GM21367 (cell line): Measurements from ENCODE around the gene RAB40B.

Source experiments
- ATAC-seq: cut with Tn5 transposase; IDR thresholded peaks from one replicate; pipeline ENCODE4 v1.9.1; 2021; ENCODE audit not compliant: unreplicated experiment

Gene RAB40B

GRCh38 chr17:82627405-82627804, 71.1 kb downstream of the RAB40B start:
- no peak for ATAC-seq

GRCh38 chr17:82623707-82624106, 74.8 kb downstream of the RAB40B start:
- ATAC-seq: no peak

DNA sequence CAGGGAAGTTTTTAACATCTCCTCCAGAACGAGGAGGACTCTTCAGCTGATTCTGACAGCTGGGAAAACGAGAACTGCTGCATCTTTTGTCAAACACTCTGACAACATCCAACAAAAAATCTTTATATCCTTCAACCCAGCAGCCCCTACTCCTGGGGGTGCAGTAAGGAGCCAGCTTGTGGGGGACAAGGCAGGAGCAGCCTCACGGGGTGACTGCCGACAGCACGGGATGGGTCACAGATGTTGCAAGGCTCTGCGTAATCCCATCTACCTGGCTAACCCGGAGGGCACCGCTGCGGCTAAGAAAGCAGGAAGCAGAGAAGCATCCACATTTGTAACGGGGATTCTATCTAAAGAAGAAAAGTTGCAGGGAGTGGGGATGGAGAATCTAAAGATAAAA, 78.9 kb downstream of the RAB40B start:
- ATAC-seq: no peak

DNA sequence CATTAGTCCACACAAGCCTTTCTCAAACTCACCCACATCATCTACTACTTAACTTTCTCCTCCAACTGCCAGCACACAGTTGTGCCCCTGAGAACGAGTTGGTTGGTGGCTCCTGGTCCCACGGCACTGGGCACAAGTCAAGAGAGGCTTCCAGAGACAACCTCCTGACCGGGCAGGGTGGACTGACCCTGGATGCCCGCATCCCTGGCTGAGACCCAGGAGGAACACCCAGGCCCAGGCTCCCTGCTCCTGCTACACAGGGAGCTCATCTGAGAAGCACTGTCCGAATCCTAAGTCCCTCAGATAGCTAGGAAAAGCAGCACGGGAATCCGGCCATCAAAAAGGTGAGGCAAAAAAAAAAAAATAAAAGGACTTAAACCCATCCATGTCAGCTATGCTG, 79.3 kb downstream of the RAB40B start:
- ATAC-seq: no peak

DNA sequence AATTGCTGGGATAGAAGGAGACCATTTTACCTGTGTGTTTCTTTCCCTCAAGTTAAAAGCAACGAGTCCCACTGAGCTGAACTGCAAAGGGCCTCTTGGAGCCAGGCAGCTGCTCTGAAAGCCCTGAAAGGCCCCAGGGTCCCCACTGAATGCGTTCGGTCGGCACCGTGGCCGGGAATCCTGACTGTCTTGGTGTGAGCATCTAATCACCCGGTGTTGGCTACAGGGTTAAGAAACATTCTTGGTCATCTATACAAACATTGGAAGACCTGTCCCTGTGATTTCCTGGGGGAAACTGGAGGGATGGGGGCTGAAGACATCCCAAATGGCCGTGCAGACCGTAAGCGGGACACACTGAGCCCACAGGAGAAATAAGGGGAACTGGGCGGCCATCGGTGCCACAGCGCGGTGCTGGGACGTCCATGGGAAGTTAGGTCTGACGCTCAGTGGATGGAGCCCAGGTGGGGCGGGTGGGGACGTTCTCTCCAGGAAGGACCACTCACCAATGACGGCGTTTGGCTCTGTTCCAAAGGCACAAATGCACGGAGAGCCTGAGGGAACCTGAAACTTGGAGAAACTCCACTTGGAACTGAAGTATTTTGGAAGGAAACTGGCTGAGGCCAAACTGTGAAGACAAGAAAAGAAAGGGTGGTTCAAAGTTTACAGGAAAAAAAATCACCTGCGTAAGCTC, 82.3 kb downstream of the RAB40B start:
- no peak for ATAC-seq

DNA sequence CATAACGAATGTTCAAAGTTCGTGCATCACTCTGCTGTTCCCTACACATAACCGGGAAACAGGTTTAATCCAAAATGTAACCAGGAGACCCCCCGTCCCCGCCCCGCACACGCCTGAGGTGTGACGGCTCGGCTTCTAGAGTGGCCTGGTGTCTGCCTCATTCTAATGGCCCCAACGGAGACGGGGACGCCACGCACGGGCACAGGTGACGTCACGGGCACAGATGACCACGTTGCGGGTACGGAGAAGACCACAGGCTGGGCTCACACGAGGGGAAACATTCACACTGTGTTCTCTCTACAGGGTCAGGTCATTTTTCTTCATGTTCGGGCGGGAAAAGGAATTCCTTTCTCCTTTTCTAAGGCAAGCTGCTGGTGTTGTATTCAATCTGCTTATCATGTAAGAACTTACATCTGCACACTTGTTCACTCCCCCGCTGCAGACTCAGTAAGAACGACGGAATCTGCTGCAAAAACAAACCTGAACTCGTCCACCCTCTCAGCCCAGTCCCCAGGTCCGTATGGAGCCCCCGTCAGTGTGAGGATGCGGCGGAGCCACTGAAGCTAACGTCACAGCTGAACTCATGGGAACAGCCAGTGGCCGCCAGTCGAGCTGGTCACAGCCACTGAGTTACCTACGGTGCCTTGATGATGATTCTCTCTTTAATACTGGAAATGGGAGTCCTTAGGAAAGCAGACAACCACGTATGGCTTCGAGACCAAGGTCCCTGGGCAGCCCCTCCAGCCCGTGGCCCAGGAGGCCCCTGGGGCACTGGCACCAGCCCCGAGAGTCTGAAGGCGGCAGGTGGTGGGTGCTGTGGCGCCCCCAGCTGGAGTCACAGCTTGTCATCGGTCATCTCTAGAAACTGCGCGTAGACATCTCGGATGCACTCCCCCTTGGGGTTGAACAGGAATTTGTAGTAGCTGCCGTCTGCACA, 83.1 kb downstream of the RAB40B start:
- no peak for ATAC-seq

DNA sequence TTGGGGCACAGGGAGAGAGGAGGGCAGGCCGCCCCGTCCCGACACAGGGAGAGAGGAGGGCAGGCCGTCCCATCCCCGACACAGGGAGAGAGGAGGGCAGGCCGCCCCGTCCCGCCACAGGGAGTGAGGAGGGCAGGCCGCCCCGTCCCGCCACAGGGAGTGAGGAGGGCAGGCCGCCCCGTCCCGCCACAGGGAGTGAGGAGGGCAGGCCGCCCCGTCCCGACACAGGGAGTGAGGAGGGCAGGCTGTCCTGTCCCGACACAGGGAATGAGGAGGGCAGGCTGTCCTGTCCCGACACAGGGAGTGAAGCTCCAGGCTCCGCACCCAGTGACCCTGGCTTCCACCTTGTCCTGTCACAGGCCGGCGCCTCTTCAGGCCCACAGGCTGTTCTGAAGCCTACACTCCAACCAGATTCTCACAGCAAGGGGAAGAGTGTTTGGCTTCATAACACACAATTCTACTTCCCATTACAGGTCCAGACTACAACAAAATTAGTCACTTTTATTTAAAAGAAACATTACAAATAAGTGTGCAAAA, 84.3 kb downstream of the RAB40B start:
- ATAC-seq: no peak

GRCh38 chr17:82613283-82614094, 85.0 kb downstream of the RAB40B start:
- ATAC-seq: no peak

DNA sequence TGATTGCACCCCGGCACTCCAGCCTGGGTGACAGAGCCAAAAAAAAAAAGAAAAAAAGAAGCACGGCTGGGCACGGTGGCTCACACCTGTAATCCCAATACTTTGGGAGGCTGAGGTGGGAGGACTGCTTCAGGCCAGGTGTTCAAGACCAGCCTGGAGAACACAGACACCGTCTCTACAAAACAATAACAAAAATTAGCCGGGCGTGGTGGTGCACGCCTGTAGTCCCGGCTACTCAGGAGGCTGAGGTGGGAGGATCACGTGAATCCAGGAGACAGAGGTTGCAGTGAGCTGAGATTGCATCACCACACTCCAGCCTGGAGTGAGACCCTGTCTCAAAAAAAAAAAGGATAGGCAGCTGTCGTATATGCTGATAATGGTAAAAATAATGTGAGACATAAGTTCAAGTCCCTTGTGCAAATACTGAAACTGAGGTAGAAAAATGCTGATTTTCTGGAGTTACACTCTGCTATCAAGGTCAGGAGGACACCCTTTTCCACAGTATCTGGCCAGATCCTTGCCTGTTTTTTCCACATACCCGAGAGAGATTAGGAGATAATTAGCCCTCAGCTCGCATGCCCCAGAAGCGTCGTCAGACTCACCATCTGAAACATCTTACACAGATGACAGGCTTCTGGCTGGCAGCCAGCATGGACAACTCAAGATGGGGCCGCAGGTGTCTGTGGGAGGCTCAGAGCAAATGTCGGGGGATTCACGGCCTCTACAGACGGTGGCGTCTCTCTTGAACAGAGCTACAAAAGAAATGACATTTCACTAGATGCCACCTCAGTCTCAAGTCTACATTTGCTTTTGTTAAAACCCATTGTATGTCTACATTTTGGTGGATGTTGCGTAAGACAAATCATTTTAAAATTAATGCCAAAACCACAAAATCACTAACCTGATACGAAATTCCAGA, 87.1 kb downstream of the RAB40B start:
- no peak for ATAC-seq

GRCh38 chr17:82609655-82610054, 88.8 kb downstream of the RAB40B start:
- ATAC-seq: no peak

DNA sequence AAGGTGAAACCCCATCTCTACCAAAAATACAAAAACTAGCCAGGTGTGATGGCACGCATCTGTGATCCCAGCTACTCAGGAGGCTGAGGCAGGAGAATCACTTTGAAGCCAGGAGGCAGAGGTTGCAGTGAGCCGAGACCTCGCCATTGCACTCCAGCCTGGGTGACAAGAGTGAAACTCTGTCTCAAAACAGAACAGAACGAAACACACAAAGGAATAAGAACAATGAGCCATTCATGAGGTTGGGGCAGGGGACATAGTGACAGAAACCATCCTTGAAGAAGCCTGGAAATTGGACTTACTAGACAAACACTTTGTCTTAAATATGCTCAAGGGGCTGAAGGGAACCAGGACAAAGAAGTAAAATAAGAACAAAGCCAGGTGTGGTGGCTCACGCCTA, 89.7 kb downstream of the RAB40B start:
- no peak for ATAC-seq

DNA sequence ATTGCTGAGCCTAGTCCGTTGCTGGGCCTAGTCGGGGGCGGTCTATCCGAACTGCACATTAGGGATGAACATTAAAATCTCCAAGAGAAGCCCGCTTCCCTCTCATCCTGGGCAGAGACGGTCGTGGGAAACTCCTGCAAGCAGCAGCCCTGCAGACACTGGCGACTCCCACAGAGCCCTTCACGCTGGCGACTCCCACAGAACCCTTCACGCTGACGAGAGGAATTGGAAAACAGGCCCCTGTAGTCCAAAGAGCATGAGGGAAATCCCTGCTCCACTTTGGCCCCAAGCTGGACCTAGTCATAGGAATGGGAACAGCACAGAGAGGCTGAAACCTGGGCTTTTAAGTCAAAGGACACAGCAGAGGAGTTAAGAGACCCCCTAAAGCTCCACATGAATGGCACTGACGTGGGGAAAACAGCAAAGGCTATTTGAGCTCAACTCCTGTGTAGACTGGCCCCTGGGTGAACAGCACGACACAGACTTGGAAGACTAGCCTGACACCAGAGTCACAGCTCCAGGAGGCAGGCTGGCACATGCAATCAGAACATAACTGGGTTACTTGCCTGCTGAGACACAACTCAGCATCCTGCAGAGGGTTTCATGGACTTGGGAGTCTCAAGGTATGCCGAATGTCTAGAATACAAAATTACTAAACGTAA, 92.4 kb downstream of the RAB40B start:
- ATAC-seq: no peak
